SK-N-SH (cell line): ENCODE data around the gene CDH4. TPM values are rescaled to one million over a fixed set of nuclear protein-coding genes. Genes with fewer than 3 reads are reported as not detected.

Experiments
- CTCF ChIA-PET: fragments of 300-600, 350-600 bp; formaldehyde crosslinking; extraction: SDS; loops from one replicate; lab custom pipeline; 2021; lab: Yijun Ruan, JAX
- POLR2A ChIA-PET: fragments of 350-600 bp; sonication (Branson Sonifier 250); formaldehyde crosslinking; extraction: SDS; loops from one replicate; lab custom pipeline; 2020; ENCODE audit warnings: antibody characterized with exemption, inconsistent platforms; lab: Yijun Ruan, JAX
- DNase-seq: peaks from one replicate; pipeline ENCODE4 v3.0.0; 2012
- H2AFZ ChIP-seq: fragments of 200-600 bp; sonication (generic); 2 replicates; pipeline ENCODE4 v1.8.1; 2016; ENCODE audit warnings: antibody characterized with exemption, mild to moderate bottlenecking, low read depth
- H3F3A ChIP-seq: fragments of 200-600 bp; sonication (generic); replicated peaks from 2 replicates; pipeline ENCODE3; 2016; ENCODE audit warnings: antibody characterized with exemption, mild to moderate bottlenecking; ENCODE audit not compliant: insufficient read depth
- H3K27ac ChIP-seq, 2 experiments: fragments of 200-500 bp in 1 of 2; fragments of 200-600 bp in 1 of 2; sonication (Bioruptor generic) in 1 of 2; sonication (generic), shearing (Covaris generic) in 1 of 2; 2 replicates each; pipeline versions ENCODE4 v1.5.1 to v1.6.1; 2014 to 2016; ENCODE audit warnings: low read depth in 2 of 2, inconsistent platforms in 1 of 2, low read length in 1 of 2, mild to moderate bottlenecking in 1 of 2, mixed read lengths in 1 of 2
- H3K27me3 ChIP-seq: fragments of 200-600 bp; sonication (generic), shearing (Covaris generic); 2 replicates; pipeline ENCODE4 v1.6.1; 2016; ENCODE audit warnings: mixed run types; ENCODE audit not compliant: insufficient read depth
- H3K36me3 ChIP-seq, 2 experiments: fragments of 200-500 bp in 1 of 2; fragments of 200-600 bp in 1 of 2; sonication (Bioruptor generic) in 1 of 2; sonication (generic) in 1 of 2; replicated peaks in 1 of 2; 2 replicates each; pipeline versions ENCODE3 to v1.5.1; 2014 to 2016; ENCODE audit warnings: low read length in 1 of 2, mild to moderate bottlenecking in 1 of 2; ENCODE audit not compliant: insufficient read depth in 2 of 2, control insufficient read depth in 1 of 2
- H3K4me1 ChIP-seq, 2 experiments: fragments of 200-500 bp in 1 of 2; fragments of 200-600 bp in 1 of 2; sonication (Bioruptor generic) in 1 of 2; sonication (generic), shearing (Covaris generic) in 1 of 2; 2 replicates each; pipeline versions ENCODE4 v1.5.1 to v1.6.1; 2014 to 2016; ENCODE audit warnings: low read depth in 1 of 2, low read length in 1 of 2, mixed run types in 1 of 2; ENCODE audit not compliant: insufficient read depth in 2 of 2, control insufficient read depth in 1 of 2
- H3K4me2 ChIP-seq: fragments of 200-600 bp; sonication (generic), shearing (Covaris generic); 2 replicates; pipeline ENCODE4 v1.6.1; 2017; ENCODE audit warnings: mixed run types
- H3K4me3 ChIP-seq, 2 experiments: fragments of 200-500 bp in 1 of 2; fragments of 200-600 bp in 1 of 2; sonication (Bioruptor generic) in 1 of 2; sonication (generic), shearing (Covaris generic) in 1 of 2; 2 replicates each; pipeline versions ENCODE4 v1.5.1 to v1.8.1; 2014 to 2016; ENCODE audit warnings: low read depth in 2 of 2, inconsistent platforms in 1 of 2, low read length in 1 of 2, mild to moderate bottlenecking in 1 of 2, mixed read lengths in 1 of 2, moderate library complexity in 1 of 2
- H3K79me2 ChIP-seq: fragments of 200-600 bp; sonication (generic); 2 replicates; pipeline ENCODE4 v1.8.1; 2017; ENCODE audit warnings: mild to moderate bottlenecking; ENCODE audit not compliant: insufficient read depth
- H3K9ac ChIP-seq: fragments of 200-600 bp; sonication (generic); 2 replicates; pipeline ENCODE4 v1.6.1; 2017; ENCODE audit warnings: mixed run types
- H3K9me2 ChIP-seq: fragments of 200-600 bp; sonication (generic); 2 replicates; pipeline ENCODE4 v1.6.1; 2017; ENCODE audit warnings: mixed run types
- H3K9me3 ChIP-seq: fragments of 200-600 bp; sonication (generic); 2 replicates; pipeline ENCODE4 v1.6.1; 2017; ENCODE audit warnings: mixed run types, mild to moderate bottlenecking, moderate library complexity
- H4K20me1 ChIP-seq: fragments of 200-600 bp; sonication (generic); 2 replicates; pipeline ENCODE4 v1.6.1; 2017; ENCODE audit warnings: mild to moderate bottlenecking, mixed run types; ENCODE audit not compliant: insufficient read depth
- GABPA ChIP-seq: IDR thresholded peaks from 2 replicates; pipeline ENCODE4 v1.4.0; 2012; ENCODE audit warnings: low read depth, mild to moderate bottlenecking
- MAX ChIP-seq: IDR thresholded peaks from 2 replicates; pipeline ENCODE4 v1.4.0; 2012; ENCODE audit warnings: low read depth
- RXRA ChIP-seq: IDR thresholded peaks from 2 replicates; pipeline ENCODE4 v1.4.0; 2012; ENCODE audit warnings: low read depth, mild to moderate bottlenecking, borderline replicate concordance
- TAF1 ChIP-seq: IDR thresholded peaks from 2 replicates; pipeline ENCODE4 v1.6.1; 2012; ENCODE audit warnings: low read depth, mild to moderate bottlenecking, low read length, moderate library complexity, borderline replicate concordance
- YY1 ChIP-seq: IDR thresholded peaks from 2 replicates; pipeline ENCODE4 v1.4.0; 2012; ENCODE audit warnings: low read depth, mild to moderate bottlenecking
- WGBS: methylation state at CpG from one replicate; pipeline ENCODE4 v1.1.6; 2017; ENCODE audit warnings: low lambda C conversion rate; 5-methylcytosine and 5-hydroxymethylcytosine counted together
- polyA plus RNA-seq, 3 experiments: library from polyadenylated mRNA; depleted of rRNA; stranded (reverse); fragments of >200 nt; gene quantifications; 2 replicates each; pipeline ENCODE4 v1.2.3, GENCODE V29; 2012
- TF ChIP-seq, protein P1 (sequence below): IDR thresholded peaks from 2 replicates; pipeline ENCODE4 v1.6.1; 2012; ENCODE audit warnings: mild to moderate bottlenecking, low read depth, low read length, moderate library complexity

CDH4 gene
- polyA plus RNA-seq, 1 of the 3 experiments (the other 2 are of a cell fraction), result not detected

DNA sequence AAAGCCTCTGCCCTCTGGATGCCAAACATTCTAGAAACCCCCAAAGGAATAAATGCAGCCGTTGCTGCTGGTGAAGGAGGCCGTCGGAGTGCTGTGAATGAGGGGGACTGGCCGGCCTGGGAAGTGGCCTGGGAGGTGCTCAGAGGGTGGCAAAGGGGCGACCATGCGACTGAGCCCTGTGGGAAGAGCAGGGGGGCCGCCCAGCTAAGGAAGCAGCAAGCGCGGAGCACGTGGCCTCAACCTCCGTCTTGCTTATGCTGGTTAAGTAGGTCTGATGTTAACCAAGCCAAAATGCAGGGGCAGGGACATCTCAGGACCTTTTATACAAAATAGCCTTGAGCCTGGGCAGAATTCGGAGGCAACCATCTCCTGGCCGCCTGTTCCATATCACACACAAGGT is 432.1 kb downstream of the CDH4 start:
- Histone ChIP-seq H2AFZ (no peak overlapping the region), H3K79me2 (no peaks in the 10 kb centered on the region), H3K4me1 (no peaks in the 10 kb centered on the region), H3K27ac (no peak overlapping the region), H3K4me3 (no peak overlapping the region), H3K9me3 (no peaks in the 10 kb centered on the region), H3K9ac (no peak overlapping the region), H3F3A (no peaks in the 10 kb centered on the region)
- POLR2A ChIA-PET, result no interaction called here
- DNase-seq, result no peak
- TF ChIP-seq RXRA (no peak), MAX (no peak)
- TF ChIP-seq, all 33 proteins: peak for 0
- WGBS, result 52% methylated on average over 11 of the region's 13 CpGs
- Histone ChIP-seq H4K20me1 (no peaks in the 10 kb centered on the region), H3K9me2 (no peaks in the 10 kb centered on the region), H3K27me3 (no peaks in the 10 kb centered on the region), H3K4me2 (no peak overlapping the region), H3K36me3 (no peaks in the 10 kb centered on the region)
- CTCF ChIA-PET, result no interaction called here

DNA sequence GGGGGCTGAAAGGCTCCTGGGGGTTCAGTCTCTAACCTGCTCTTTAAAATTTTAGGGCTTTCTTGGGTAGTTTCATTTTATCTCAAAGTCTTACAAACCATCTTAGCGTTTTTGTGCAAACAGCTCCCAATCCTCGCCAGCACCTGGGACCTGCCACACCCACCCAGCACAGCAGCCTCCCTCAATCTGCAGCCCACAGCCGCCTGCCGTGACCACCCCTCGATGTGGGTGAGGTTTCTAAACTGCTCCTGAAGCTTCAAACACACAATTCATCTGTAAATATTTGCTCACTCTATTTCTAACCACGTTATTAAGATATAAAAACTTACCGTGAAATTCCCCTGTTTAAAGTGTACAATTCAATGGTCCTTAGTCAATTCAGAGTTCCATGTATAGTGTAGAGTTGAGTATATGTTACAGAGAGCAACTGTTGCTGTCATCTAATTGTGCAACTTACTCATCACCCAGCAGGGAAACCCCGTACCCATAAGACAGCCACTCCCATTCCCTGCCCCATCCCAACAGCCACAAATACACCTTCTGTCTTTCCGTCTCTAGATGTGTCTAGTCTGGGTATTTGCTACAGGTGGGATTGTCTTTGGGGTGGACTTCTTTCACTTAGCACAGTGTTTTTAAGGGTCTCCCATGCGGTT is 432.6 kb downstream of the CDH4 start:
- POLR2A ChIA-PET, result no interaction called here
- no peaks in the 10 kb centered on the region for H3K36me3 ChIP-seq
- 37% methylated on average over 10 of the region's 10 CpGs for WGBS
- no peaks in the 10 kb centered on the region for H3K4me1 ChIP-seq
- TF ChIP-seq, protein P1, sequence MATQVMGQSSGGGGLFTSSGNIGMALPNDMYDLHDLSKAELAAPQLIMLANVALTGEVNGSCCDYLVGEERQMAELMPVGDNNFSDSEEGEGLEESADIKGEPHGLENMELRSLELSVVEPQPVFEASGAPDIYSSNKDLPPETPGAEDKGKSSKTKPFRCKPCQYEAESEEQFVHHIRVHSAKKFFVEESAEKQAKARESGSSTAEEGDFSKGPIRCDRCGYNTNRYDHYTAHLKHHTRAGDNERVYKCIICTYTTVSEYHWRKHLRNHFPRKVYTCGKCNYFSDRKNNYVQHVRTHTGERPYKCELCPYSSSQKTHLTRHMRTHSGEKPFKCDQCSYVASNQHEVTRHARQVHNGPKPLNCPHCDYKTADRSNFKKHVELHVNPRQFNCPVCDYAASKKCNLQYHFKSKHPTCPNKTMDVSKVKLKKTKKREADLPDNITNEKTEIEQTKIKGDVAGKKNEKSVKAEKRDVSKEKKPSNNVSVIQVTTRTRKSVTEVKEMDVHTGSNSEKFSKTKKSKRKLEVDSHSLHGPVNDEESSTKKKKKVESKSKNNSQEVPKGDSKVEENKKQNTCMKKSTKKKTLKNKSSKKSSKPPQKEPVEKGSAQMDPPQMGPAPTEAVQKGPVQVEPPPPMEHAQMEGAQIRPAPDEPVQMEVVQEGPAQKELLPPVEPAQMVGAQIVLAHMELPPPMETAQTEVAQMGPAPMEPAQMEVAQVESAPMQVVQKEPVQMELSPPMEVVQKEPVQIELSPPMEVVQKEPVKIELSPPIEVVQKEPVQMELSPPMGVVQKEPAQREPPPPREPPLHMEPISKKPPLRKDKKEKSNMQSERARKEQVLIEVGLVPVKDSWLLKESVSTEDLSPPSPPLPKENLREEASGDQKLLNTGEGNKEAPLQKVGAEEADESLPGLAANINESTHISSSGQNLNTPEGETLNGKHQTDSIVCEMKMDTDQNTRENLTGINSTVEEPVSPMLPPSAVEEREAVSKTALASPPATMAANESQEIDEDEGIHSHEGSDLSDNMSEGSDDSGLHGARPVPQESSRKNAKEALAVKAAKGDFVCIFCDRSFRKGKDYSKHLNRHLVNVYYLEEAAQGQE, result no peak
- TF ChIP-seq GABPA (no peak), TAF1 (no peak), MAX (no peak), YY1 (no peak)
- no peak overlapping the region for H3K9ac ChIP-seq
- no peak overlapping the region for H3K4me2 ChIP-seq
- H3K9me2 ChIP-seq, result no peaks in the 10 kb centered on the region
- H3K4me3 ChIP-seq, result no peak overlapping the region
- no peaks in the 10 kb centered on the region for H3F3A ChIP-seq
- H3K27ac ChIP-seq, result no peak overlapping the region
- H3K9me3 ChIP-seq, result no peaks in the 10 kb centered on the region
- CTCF ChIA-PET, result no interaction called here
- H2AFZ ChIP-seq, result no peak overlapping the region
- H4K20me1 ChIP-seq, result no peaks in the 10 kb centered on the region
- H3K79me2 ChIP-seq, result no peaks in the 10 kb centered on the region
- no peak for DNase-seq
- no peaks in the 10 kb centered on the region for H3K27me3 ChIP-seq
